HCT116 (cell line): ENCODE results near the gene MICALL1. TPM values are rescaled to one million over a fixed set of nuclear protein-coding genes. Genes with fewer than 3 reads are reported as not detected.
"Not testable (repeated sequence)": the region's sequence is repeated elsewhere in the genome, so short reads cannot be mapped to it uniquely, and the experiment has no call there.

Experiments
- ATAC-seq: fragments of 200-7000 bp; cut with Tn5 transposase; 2 replicates; pipeline ENCODE4 v1.9.1; 2020; ENCODE audit warnings: mild to moderate bottlenecking, moderate library complexity
- BruUV-seq: library from RNA; stranded (reverse); fragments of 400-500 nt; replicated peaks from 2 replicates; lab custom pipeline; 2021; lab: Mats Ljungman, UMichigan
- CTCF ChIA-PET: fragments of 300-600 bp; sonication (Branson Sonifier 250); formaldehyde crosslinking; loops from one replicate; lab custom pipeline; 2021; ENCODE audit warnings: antibody characterized with exemption; lab: Charles Lee
- POLR2A ChIA-PET: fragments of 300-600, 350-600 bp; sonication (Branson Sonifier 250); formaldehyde crosslinking; loops from one replicate; lab custom pipeline; 2021; ENCODE audit warnings: antibody characterized with exemption; lab: Charles Lee
- RAD21 ChIA-PET, 2 experiments: fragments of 300-600 bp; sonication (Branson Sonifier 250); formaldehyde crosslinking; loops; one replicate each; lab custom pipeline; 2023; ENCODE audit warnings: low total read pairs in 2 of 2; ENCODE audit not compliant: uncharacterized antibody in 2 of 2, unreplicated experiment in 2 of 2, low non-redundant PET in 1 of 2; lab: Charles Lee
- DNase-seq: peaks from one replicate; pipeline ENCODE4 v3.0.0-alpha.2; 2010; ENCODE audit warnings: low read depth, low spot score
- H2AFZ ChIP-seq: fragments of 200-600 bp; shearing (Covaris generic), sonication (generic); 2 replicates; pipeline ENCODE4 v1.6.1; 2017; ENCODE audit warnings: low read depth, mixed run types, mixed read lengths, antibody characterized with exemption, low read length; ENCODE audit not compliant: poor library complexity, severe bottlenecking
- H3K27ac ChIP-seq: 2 replicates; pipeline ENCODE4 v1.5.1; 2012; ENCODE audit warnings: low read depth, low read length
- H3K27me3 ChIP-seq: fragments of 200-600 bp; sonication (generic); 2 replicates; pipeline ENCODE4 v1.6.1; 2016; ENCODE audit warnings: mixed run types, low read length, mixed read lengths; ENCODE audit not compliant: insufficient read depth
- H3K36me3 ChIP-seq, 2 experiments: fragments of 200-500 bp in 1 of 2; fragments of 200-600 bp in 1 of 2; sonication (Bioruptor generic) in 1 of 2; sonication (generic) in 1 of 2; 2 replicates each; pipeline versions ENCODE4 v1.5.1 to v1.6.1; 2014 to 2016; ENCODE audit warnings: low read length in 2 of 2, inconsistent platforms in 1 of 2, mixed read lengths in 1 of 2, mixed run types in 1 of 2; ENCODE audit not compliant: insufficient read depth in 2 of 2, control insufficient read depth in 1 of 2
- H3K4me1 ChIP-seq, 2 experiments: fragments of 200-600 bp in 1 of 2; sonication (generic) in 1 of 2; 2 replicates each; pipeline versions ENCODE4 v1.5.1 to v1.6.1; 2012 to 2017; ENCODE audit warnings: low read length in 2 of 2, inconsistent platforms in 1 of 2, mild to moderate bottlenecking in 1 of 2, mixed read lengths in 1 of 2, mixed run types in 1 of 2, moderate library complexity in 1 of 2; ENCODE audit not compliant: insufficient read depth in 2 of 2, control insufficient read depth in 1 of 2
- H3K4me2 ChIP-seq: fragments of 200-600 bp; sonication (generic); 2 replicates; pipeline ENCODE4 v1.6.1; 2017; ENCODE audit warnings: mixed run types, low read length, mixed read lengths
- H3K4me3 ChIP-seq, 2 experiments: fragments of 200-600 bp in 1 of 2; sonication (generic) in 1 of 2; replicated peaks in 1 of 2; 2 replicates each; pipeline ENCODE4 v1.5.1; 2011 to 2016; ENCODE audit warnings: low read length in 2 of 2, control low read depth in 1 of 2, low read depth in 1 of 2, mild to moderate bottlenecking in 1 of 2, mixed read lengths in 1 of 2, mixed run types in 1 of 2
- H3K79me2 ChIP-seq: fragments of 200-600 bp; sonication (generic); 2 replicates; pipeline ENCODE4 v1.6.1; 2017; ENCODE audit warnings: mild to moderate bottlenecking, mixed run types, low read length, moderate library complexity, mixed read lengths; ENCODE audit not compliant: insufficient read depth
- H3K9ac ChIP-seq: fragments of 200-600 bp; sonication (generic); 2 replicates; pipeline ENCODE4 v1.6.1; 2016; ENCODE audit warnings: low read length, mixed read lengths
- H3K9me2 ChIP-seq: fragments of 200-600 bp; sonication (generic), shearing (Covaris generic); 2 replicates; pipeline ENCODE4 v1.6.1; 2017; ENCODE audit warnings: mixed run types, mild to moderate bottlenecking, moderate library complexity; ENCODE audit not compliant: insufficient read depth
- H3K9me3 ChIP-seq, 2 experiments: fragments of 200-500 bp in 1 of 2; fragments of 200-600 bp in 1 of 2; sonication (Bioruptor generic) in 1 of 2; sonication (generic) in 1 of 2; 2 replicates each; pipeline ENCODE4 v1.6.1; 2014 to 2017; ENCODE audit warnings: low read length in 2 of 2, mixed read lengths in 2 of 2, inconsistent platforms in 1 of 2, low read depth in 1 of 2, mild to moderate bottlenecking in 1 of 2, mixed run types in 1 of 2, moderate library complexity in 1 of 2; ENCODE audit not compliant: control insufficient read depth in 1 of 2, insufficient read depth in 1 of 2
- H4K20me1 ChIP-seq: fragments of 200-600 bp; sonication (generic), shearing (Covaris generic); 2 replicates; pipeline ENCODE4 v1.6.1; 2017; ENCODE audit warnings: mixed run types, mild to moderate bottlenecking, moderate library complexity; ENCODE audit not compliant: insufficient read depth
- CBX3 ChIP-seq: IDR thresholded peaks from 2 replicates; pipeline ENCODE4 v1.6.1; 2012; ENCODE audit warnings: low read depth
- ELF1 ChIP-seq: IDR thresholded peaks from 2 replicates; pipeline ENCODE4 v1.6.1; 2012; ENCODE audit warnings: low read depth, borderline replicate concordance
- EZH2 ChIP-seq: fragments of 200-600 bp; sonication (generic); IDR thresholded peaks from 2 replicates; pipeline ENCODE4 v1.6.1; 2017; ENCODE audit warnings: antibody characterized with exemption, mixed run types
- EZH2phosphoT487 ChIP-seq: fragments of 200-600 bp; IDR thresholded peaks from 2 replicates; pipeline ENCODE4 v1.6.1; 2018; ENCODE audit warnings: antibody characterized with exemption, borderline replicate concordance
- FOSL1 ChIP-seq: IDR thresholded peaks from 2 replicates; pipeline ENCODE4 v1.6.1; 2012; ENCODE audit warnings: low read depth
- POLR2A ChIP-seq: IDR thresholded peaks from 2 replicates; pipeline ENCODE4 v1.7.0; 2011; ENCODE audit warnings: borderline replicate concordance; ENCODE audit not compliant: insufficient read depth, insufficient read length; ENCODE audit errors: extremely low read depth
- POLR2AphosphoS5 ChIP-seq: IDR thresholded peaks from 2 replicates; pipeline ENCODE4 v1.6.1; 2011; ENCODE audit warnings: mild to moderate bottlenecking, low read depth, low read length, moderate library complexity
- RAD21 ChIP-seq: IDR thresholded peaks from 2 replicates; pipeline ENCODE4 v1.6.1; 2012; ENCODE audit warnings: low read depth, mild to moderate bottlenecking
- SP1 ChIP-seq: IDR thresholded peaks from 2 replicates; pipeline ENCODE4 v1.6.1; 2012; ENCODE audit warnings: low read depth
- TCF7L2 ChIP-seq: IDR thresholded peaks from 2 replicates; pipeline ENCODE4 v1.7.0; 2011; ENCODE audit warnings: borderline replicate concordance, inconsistent platforms; ENCODE audit not compliant: insufficient read depth, insufficient read length; ENCODE audit errors: extremely low read depth
- YY1 ChIP-seq: IDR thresholded peaks from 2 replicates; pipeline ENCODE4 v1.6.1; 2011; ENCODE audit warnings: low read length, low read depth, moderate library complexity, mild to moderate bottlenecking; ENCODE audit not compliant: insufficient replicate concordance; ENCODE audit errors: extremely low read depth
- ZFX ChIP-seq: fragments of 450-650 bp; IDR thresholded peaks from 2 replicates; pipeline ENCODE4 v1.6.1; 2017
- ZNF274 ChIP-seq: fragments of 200-500 bp; sonication (Bioruptor generic); IDR thresholded peaks from 2 replicates; pipeline ENCODE4 v1.6.1; 2014; ENCODE audit warnings: mild to moderate bottlenecking, low read depth, low read length, inconsistent platforms
- intact Hi-C: fragments of 100-400 bp; cut with micrococcal nuclease; formaldehyde crosslinking; loops from 2 replicates; pipeline ENCODE4 v1.10.0; 2022
- total RNA-seq: library from RNA; stranded (reverse); gene quantifications from one replicate; pipeline ENCODE4 v1.2.1, GENCODE V29; 2021; ENCODE audit not compliant: unreplicated experiment

The MICALL1 gene
- total RNA-seq, 1 experiment from 2014 or later, result 35.2 TPM

DNA sequence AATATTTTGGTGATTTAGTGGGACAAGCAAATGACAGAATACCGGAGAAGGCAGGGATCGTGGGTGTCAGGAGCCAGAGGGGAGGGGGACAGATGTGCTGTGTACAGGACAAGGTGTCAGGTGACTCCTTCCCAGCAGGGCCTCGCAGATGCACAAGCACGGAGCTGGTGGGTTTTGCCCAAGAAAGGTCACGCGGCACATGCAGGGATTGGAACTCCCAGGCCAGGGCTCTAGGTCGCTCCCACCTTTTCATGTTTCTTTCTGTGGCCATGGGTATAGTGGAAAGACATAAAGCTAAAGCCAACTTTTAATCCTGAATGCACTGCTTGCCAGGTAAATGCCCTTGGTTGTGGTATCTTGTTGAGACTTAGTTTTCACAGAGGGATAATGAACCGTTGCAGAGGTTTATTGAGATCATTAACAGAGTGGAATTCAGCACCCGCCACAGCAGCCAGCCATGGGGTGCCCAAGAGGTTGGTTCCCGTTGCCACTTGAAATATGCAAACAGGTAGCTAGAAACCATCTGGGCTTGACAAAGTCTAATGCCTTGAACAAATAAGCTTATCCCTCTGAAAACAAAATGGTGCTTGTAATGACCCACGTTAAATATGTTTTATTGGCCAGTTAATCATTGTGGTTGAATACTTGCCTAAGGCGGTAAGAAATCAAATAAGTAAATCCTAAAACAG is 37.2 kb downstream of the MICALL1 start:
- Histone ChIP-seq H3K27ac (no peak overlapping the region), H3K4me1 (no peaks in the 10 kb centered on the region), H3K4me3 (no peak overlapping the region), H3K9me3 (no peaks in the 10 kb centered on the region), H3K9me2 (no peaks in the 10 kb centered on the region), H3K9ac (no peak overlapping the region), H3K27me3 (no peaks in the 10 kb centered on the region), H2AFZ (no peak overlapping the region), H3K4me2 (no peak overlapping the region), H3K36me3 (peaks cover 2 to 8% of the 10 kb centered on the region in 2 experiments; a peak in 2 of 4 replicates), H4K20me1 (no peaks in the 10 kb centered on the region), H3K79me2 (no peaks in the 10 kb centered on the region)
- intact Hi-C loops, result no loop called here
- BruUV-seq, result TSS peak; percentile 26
- RAD21 ChIA-PET, result no interaction called here
- no peak for TF ChIP-seq FOSL1
- no peak for TF ChIP-seq ZFX
- no peak for TF ChIP-seq ELF1
- TF ChIP-seq EZH2phosphoT487, result no peak
- TF ChIP-seq POLR2AphosphoS5, result no peak
- no peak for TF ChIP-seq ZNF274
- no peak for TF ChIP-seq YY1
- TF ChIP-seq EZH2, result no peak
- TF ChIP-seq CBX3, result no peak
- TF ChIP-seq TCF7L2, result no peak
- DNase-seq, result no peak
- POLR2A ChIA-PET, result interaction anchor here (1.9 kb wide), 1 partner anchor 10 kb away, joined by 6 read pairs; the partner anchor contains the start of genes C22orf23 and POLR2F
- no peak for ATAC-seq
- CTCF ChIA-PET, result interaction anchor here (1.2 to 1.3 kb wide), 2 partner anchors 9 to 80 kb away, joined by 3 to 5 read pairs; no protein-coding TSS in a partner anchor

DNA sequence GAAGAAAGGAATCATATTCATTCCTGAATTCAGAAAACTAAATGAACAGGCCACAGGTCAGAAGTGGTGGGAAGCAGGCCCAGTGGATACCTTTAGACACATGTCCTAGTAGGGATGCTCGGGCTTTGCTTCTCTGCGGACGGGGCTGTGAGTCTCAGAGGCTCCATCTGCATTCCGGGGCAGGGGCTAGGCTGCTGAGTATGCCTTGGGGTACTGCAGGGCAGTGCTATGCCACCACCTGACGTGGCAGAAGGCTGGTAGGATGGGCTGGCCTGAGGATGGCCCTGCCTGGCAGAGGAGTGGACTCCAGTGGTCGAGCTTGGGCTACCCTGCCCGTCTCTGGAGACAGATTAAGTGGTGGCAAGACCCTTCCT is 37.7 kb downstream of the MICALL1 start:
- Histone ChIP-seq H3K79me2 (no peaks in the 10 kb centered on the region), H3K9me3 (no peaks in the 10 kb centered on the region), H3K36me3 (peaks cover 2 to 8% of the 10 kb centered on the region in 2 experiments; a peak in 2 of 4 replicates), H4K20me1 (no peaks in the 10 kb centered on the region), H3K4me2 (no peak overlapping the region), H3K27ac (no peak overlapping the region), H3K27me3 (no peaks in the 10 kb centered on the region), H3K9me2 (no peaks in the 10 kb centered on the region), H2AFZ (no peak overlapping the region), H3K4me3 (no peak overlapping the region), H3K9ac (no peak overlapping the region), H3K4me1 (no peaks in the 10 kb centered on the region)
- ATAC-seq, result no peak
- RAD21 ChIA-PET, result no interaction called here
- CTCF ChIA-PET, result interaction anchor here (1.2 kb wide), 1 partner anchor 80 kb away, joined by 3 read pairs; no protein-coding TSS in a partner anchor
- BruUV-seq, result no TSS peak
- POLR2A ChIA-PET, result interaction anchor here (1.9 kb wide), 1 partner anchor 10 kb away, joined by 6 read pairs; the partner anchor contains the start of genes C22orf23 and POLR2F
- intact Hi-C loops, result no loop called here
- TF ChIP-seq SP1, result no peak
- TF ChIP-seq POLR2AphosphoS5, result no peak; the same call in 1 of the 2 replicates
- no peak for TF ChIP-seq RAD21
- no peak for TF ChIP-seq FOSL1
- no peak for TF ChIP-seq CBX3
- TF ChIP-seq TCF7L2, result no peak
- TF ChIP-seq POLR2A, result no peak
- no peak for DNase-seq

DNA sequence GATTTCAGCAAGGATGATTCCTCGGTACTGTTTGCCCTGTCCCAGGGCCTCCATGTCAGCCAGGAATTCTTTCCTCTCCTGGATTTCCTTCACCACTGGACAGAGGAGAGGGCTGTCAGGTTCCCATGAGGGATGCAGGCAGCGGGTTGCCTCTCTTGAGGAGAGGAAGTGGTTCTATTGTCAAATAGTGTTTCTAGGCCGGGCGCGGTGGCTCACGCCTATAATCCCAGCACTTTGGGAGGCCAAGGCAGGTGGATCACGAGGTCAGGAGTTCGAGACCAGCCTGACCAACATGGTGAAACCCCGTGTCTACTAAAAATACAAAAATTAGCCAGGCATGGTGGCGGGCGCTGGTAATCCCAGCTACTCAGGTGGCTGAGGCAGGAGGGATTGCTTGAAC is 38.3 kb downstream of the MICALL1 start:
- H3K4me2 ChIP-seq, H3K36me3 ChIP-seq, H3K4me3 ChIP-seq, H3K27me3 ChIP-seq, DNase-seq, RAD21 ChIA-PET, H3K9me2 ChIP-seq, BruUV-seq, H3K4me1 ChIP-seq, ATAC-seq, H3K9me3 ChIP-seq, H3K9ac ChIP-seq, H2AFZ ChIP-seq, H4K20me1 ChIP-seq, H3K79me2 ChIP-seq, intact Hi-C loops, H3K27ac ChIP-seq: not testable (repeated sequence)
- POLR2A ChIA-PET, result interaction anchor here (1.9 kb wide), 1 partner anchor 9 kb away, joined by 6 read pairs; the partner anchor contains the start of genes C22orf23 and POLR2F
- CTCF ChIA-PET, result interaction anchor here (1.2 kb wide), 1 partner anchor 81 kb away, joined by 3 read pairs; no protein-coding TSS in a partner anchor
